K562 (cell line): ENCODE measurements around the gene ZNF264. TPM values are rescaled to one million over a fixed set of nuclear protein-coding genes. Genes with fewer than 3 reads are reported as not detected.
A peak's percentile ranks its signal among the peaks of the same experiment; 100 is the strongest.

Experiments
- SOX6 ChIP-seq: fragments of 450-650 bp; IDR thresholded peaks from 2 replicates; pipeline ENCODE4 v1.6.1; 2014; ENCODE audit warnings: mild to moderate bottlenecking
- ZBTB1 ChIP-seq: sonication (generic); formaldehyde crosslinking; IDR thresholded peaks from 2 replicates; pipeline ENCODE4 v1.8.1; 2023; ENCODE audit warnings: missing genetic modification reagents, low read depth, mild to moderate bottlenecking, borderline replicate concordance
- ZBTB40 ChIP-seq, 2 experiments: fragments of 450-650 bp in 1 of 2; sonication (generic) in 1 of 2; formaldehyde crosslinking in 1 of 2; IDR thresholded peaks; 2 replicates each; pipeline versions ENCODE4 v1.7.1 to v1.9.0; 2016 to 2022; ENCODE audit warnings: inconsistent platforms in 1 of 2, mild to moderate bottlenecking in 1 of 2, missing genetic modification reagents in 1 of 2
- ZMIZ1 ChIP-seq, 2 experiments: fragments of 150-350 bp in 1 of 2; IDR thresholded peaks; 2 replicates each; pipeline ENCODE4 v1.6.1; 2012 to 2016; ENCODE audit warnings: low read depth in 2 of 2, low read length in 2 of 2, mild to moderate bottlenecking in 1 of 2, moderate library complexity in 1 of 2
- ZZZ3 ChIP-seq: fragments of 450-650 bp; IDR thresholded peaks from 2 replicates; pipeline ENCODE4 v1.6.1; 2016; ENCODE audit warnings: antibody characterized with exemption, mild to moderate bottlenecking, moderate library complexity
- polyA plus RNA-seq, 8 experiments: library from polyadenylated mRNA; depleted of rRNA in 4 of 8; stranded (reverse) in 5 of 8; unstranded in 3 of 8; fragments of >200 nt; fragmentation: Nextera tagmentation in 2 of 8; fragmentation: Illumina TruSeq in 1 of 8; extraction: Ambion mirVana in 2 of 8; extraction: Trizol in 1 of 8; gene quantifications; 2 replicates each; pipeline versions ENCODE4 v1.2.1 to v1.2.3, GENCODE V29; 2011 to 2014; ENCODE audit warnings: inconsistent platforms in 1 of 8, missing spikeins in 1 of 8
- total RNA-seq, 7 experiments: library from RNA; depleted of rRNA in 6 of 7; stranded (reverse); fragments of >200 nt in 6 of 7; fragmentation: Illumina TruSeq in 2 of 7; extraction: Trizol in 2 of 7; gene quantifications; 2 replicates each; pipeline versions ENCODE4 v1.2.1 to v1.2.3, GENCODE V29; 2011 to 2021; ENCODE audit warnings: low replicate concordance in 1 of 7
- TF ChIP-seq, protein P1 (sequence below): sonication (generic); formaldehyde crosslinking; IDR thresholded peaks from 2 replicates; pipeline ENCODE4 v1.8.0; 2022; ENCODE audit warnings: mild to moderate bottlenecking, missing genetic modification reagents
- TF ChIP-seq, protein P2 (sequence below): fragments of 450-650 bp; IDR thresholded peaks from 2 replicates; pipeline ENCODE4 v1.6.1; 2016; ENCODE audit warnings: antibody characterized with exemption

Gene ZNF264
- total and polyA plus RNA-seq, 9 of the 15 experiments (the other 6 are each of a cell fraction or from before 2014, with no cell fraction given): 0.08 to 7.9 (median 1.3) TPM

DNA sequence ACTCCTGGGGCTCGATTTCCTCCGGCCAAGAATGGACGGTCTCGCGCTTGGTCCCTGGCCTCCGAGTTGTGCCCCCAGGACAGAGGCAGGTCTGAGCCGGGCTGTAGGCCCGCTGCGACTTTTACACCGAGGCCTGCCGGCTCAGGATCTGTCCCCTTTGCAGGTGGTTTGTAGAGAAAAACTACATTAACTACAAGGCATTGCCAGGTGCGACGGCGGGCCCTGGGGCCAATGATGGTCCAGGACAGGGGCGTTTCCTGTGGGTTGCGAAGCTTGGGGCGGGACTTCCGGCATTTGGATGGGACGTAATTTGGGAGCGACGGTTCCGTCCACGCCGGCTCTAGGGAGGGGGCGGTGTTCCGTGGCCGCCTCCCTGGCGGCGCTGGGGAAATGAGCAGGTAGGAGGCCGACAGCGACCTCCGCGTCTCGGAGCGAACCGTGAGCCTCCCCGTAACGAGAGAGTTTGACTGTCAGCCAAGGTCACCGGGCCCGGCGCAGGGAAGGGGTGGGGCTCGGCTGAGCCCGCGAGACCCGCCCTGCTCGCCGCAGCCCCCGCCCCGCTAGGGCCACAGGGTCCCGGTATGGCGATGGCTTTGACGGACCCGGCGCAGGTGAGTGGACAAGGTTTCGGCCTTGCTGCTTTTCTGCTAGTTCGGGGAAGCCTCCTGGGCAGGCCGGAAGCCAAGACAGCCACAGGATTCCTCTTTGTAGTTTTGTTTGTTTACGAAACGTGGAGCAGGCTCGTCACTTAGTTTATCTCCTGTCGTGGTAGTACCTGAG lies 49.2 kb downstream of the ZNF264 start, which contains the start of gene ZNF805 (continued):
- TF ChIP-seq ZBTB40 (IDR thresholded peaks at IDR 0.05) (peak; percentile 96), ZBTB40 (CRISPR knock-in tag; IDR thresholded peaks at IDR 0.05) (no peak), ZZZ3 (no peak), SOX6 (peak; percentile 27; the same call in 1 of the 2 replicates), ZBTB1 (no peak), ZMIZ1 (IDR thresholded peaks at IDR 0.05; ENCODE audit: low read depth in 2 of 2, low read length in 2 of 2) (peak in 1 of 2 experiments; percentile 50; a peak in 1 of 4 replicates)
- TF ChIP-seq, protein P1, sequence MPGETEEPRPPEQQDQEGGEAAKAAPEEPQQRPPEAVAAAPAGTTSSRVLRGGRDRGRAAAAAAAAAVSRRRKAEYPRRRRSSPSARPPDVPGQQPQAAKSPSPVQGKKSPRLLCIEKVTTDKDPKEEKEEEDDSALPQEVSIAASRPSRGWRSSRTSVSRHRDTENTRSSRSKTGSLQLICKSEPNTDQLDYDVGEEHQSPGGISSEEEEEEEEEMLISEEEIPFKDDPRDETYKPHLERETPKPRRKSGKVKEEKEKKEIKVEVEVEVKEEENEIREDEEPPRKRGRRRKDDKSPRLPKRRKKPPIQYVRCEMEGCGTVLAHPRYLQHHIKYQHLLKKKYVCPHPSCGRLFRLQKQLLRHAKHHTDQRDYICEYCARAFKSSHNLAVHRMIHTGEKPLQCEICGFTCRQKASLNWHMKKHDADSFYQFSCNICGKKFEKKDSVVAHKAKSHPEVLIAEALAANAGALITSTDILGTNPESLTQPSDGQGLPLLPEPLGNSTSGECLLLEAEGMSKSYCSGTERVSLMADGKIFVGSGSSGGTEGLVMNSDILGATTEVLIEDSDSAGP (CRISPR knock-in tag): no peak
- TF ChIP-seq, protein P2, sequence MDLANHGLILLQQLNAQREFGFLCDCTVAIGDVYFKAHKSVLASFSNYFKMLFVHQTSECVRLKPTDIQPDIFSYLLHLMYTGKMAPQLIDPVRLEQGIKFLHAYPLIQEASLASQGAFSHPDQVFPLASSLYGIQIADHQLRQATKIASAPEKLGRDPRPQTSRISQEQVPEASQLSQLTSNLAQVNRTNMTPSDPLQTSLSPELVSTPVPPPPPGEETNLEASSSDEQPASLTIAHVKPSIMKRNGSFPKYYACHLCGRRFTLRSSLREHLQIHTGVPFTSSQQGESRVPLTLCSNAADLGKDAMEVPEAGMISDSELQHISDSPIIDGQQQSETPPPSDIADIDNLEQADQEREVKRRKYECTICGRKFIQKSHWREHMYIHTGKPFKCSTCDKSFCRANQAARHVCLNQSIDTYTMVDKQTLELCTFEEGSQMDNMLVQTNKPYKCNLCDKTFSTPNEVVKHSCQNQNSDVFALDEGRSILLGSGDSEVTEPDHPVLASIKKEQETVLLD: no peak
